ENCODE data around the gene POLR3GL.
A peak's percentile ranks its signal among the peaks of the same experiment; 100 is the strongest.

POLR3GL gene

GRCh38 chr1:145993618-145994390, 29.3 kb downstream of the POLR3GL start:
- TF ChIP-seq TEAD4 (IDR thresholded peaks at IDR 0.05) (no peak), USF1 (IDR thresholded peaks at IDR 0.05) (no peak), CEBPB (IDR thresholded peaks at IDR 0.05) (no peak)

DNA sequence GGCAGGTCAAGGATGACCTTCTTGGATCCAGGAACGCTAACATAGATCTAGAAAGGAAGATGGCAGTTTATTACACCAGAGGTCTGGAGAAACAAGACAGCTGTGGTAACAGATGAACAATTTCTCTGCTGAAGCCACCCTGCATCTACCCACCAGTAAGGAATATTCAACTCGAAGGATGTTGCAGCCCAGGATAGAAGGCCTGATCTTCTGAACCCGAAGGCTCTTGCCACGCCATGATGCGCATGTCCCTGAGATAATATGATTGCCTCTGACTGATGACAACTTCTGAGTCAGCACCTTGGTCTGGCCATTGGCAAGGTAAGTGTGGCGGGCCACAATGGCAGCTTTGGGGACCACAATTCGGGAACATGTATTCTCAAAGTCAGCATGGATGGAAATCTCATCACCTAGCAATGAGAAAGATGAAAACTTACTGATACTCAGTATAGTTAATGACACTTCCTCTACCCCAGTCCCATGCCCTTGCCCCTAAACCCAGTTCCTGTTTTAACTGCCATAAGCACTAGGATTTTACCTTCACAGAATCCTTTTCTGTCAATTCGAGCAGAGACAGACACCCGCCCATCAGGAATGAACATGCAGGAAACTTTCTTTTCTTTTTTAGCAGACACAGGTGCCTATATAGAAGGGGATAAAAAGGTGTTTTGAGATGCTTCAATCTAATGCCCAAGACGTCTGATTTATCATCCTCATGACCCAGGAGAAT, 30.1 kb downstream of the POLR3GL start:
- no peak for TF ChIP-seq TCF12 (IDR thresholded peaks at IDR 0.05; ENCODE audit: low read depth)
- no peak for TF ChIP-seq TEAD4 (IDR thresholded peaks at IDR 0.05)
- TF ChIP-seq TAF1 (IDR thresholded peaks at IDR 0.05; ENCODE audit: low read depth) = no peak
- no peak for TF ChIP-seq NFIC (IDR thresholded peaks at IDR 0.05)

GRCh38 chr1:145995148-145995881, 30.8 kb downstream of the POLR3GL start:
- TF ChIP-seq TAF1 (IDR thresholded peaks at IDR 0.05; ENCODE audit: low read depth) = no peak
- TF ChIP-seq, protein P1, sequence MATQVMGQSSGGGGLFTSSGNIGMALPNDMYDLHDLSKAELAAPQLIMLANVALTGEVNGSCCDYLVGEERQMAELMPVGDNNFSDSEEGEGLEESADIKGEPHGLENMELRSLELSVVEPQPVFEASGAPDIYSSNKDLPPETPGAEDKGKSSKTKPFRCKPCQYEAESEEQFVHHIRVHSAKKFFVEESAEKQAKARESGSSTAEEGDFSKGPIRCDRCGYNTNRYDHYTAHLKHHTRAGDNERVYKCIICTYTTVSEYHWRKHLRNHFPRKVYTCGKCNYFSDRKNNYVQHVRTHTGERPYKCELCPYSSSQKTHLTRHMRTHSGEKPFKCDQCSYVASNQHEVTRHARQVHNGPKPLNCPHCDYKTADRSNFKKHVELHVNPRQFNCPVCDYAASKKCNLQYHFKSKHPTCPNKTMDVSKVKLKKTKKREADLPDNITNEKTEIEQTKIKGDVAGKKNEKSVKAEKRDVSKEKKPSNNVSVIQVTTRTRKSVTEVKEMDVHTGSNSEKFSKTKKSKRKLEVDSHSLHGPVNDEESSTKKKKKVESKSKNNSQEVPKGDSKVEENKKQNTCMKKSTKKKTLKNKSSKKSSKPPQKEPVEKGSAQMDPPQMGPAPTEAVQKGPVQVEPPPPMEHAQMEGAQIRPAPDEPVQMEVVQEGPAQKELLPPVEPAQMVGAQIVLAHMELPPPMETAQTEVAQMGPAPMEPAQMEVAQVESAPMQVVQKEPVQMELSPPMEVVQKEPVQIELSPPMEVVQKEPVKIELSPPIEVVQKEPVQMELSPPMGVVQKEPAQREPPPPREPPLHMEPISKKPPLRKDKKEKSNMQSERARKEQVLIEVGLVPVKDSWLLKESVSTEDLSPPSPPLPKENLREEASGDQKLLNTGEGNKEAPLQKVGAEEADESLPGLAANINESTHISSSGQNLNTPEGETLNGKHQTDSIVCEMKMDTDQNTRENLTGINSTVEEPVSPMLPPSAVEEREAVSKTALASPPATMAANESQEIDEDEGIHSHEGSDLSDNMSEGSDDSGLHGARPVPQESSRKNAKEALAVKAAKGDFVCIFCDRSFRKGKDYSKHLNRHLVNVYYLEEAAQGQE (IDR thresholded peaks at IDR 0.05; ENCODE audit: low read depth) = no peak
- no peak for TF ChIP-seq USF1 (IDR thresholded peaks at IDR 0.05)
- TF ChIP-seq, protein P2, sequence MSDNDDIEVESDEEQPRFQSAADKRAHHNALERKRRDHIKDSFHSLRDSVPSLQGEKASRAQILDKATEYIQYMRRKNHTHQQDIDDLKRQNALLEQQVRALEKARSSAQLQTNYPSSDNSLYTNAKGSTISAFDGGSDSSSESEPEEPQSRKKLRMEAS (IDR thresholded peaks at IDR 0.05) = no peak
- TF ChIP-seq CEBPB (IDR thresholded peaks at IDR 0.05) = no peak
- TF ChIP-seq YY1 (IDR thresholded peaks at IDR 0.05; ENCODE audit: low read depth) = no peak

- TF ChIP-seq, protein P2 (IDR thresholded peaks at IDR 0.05) = no peak
- TF ChIP-seq TAF1 (IDR thresholded peaks at IDR 0.05; ENCODE audit: low read depth) = no peak
- no peak for TF ChIP-seq EGR1 (IDR thresholded peaks at IDR 0.05)
- TF ChIP-seq RAD21 (IDR thresholded peaks at IDR 0.05; ENCODE audit: low read depth) = no peak
- TF ChIP-seq YY1 (IDR thresholded peaks at IDR 0.05; ENCODE audit: low read depth) = no peak
- no peak for TF ChIP-seq ZBTB7A (IDR thresholded peaks at IDR 0.05; ENCODE audit: low read depth)
- no peak for TF ChIP-seq EP300 (IDR thresholded peaks at IDR 0.05; ENCODE audit: borderline replicate concordance)
- TF ChIP-seq TEAD4 (IDR thresholded peaks at IDR 0.05) = no peak
- TF ChIP-seq CREB1 (IDR thresholded peaks at IDR 0.05; ENCODE audit: low read depth) = no peak
- TF ChIP-seq TCF12 (IDR thresholded peaks at IDR 0.05; ENCODE audit: low read depth) = no peak
- no peak for TF ChIP-seq CEBPB (IDR thresholded peaks at IDR 0.05)
- no peak for TF ChIP-seq USF1 (IDR thresholded peaks at IDR 0.05)
- TF ChIP-seq FOXM1 (IDR thresholded peaks at IDR 0.05; ENCODE audit: borderline replicate concordance, low read depth) = no peak
- TF ChIP-seq, protein P1 (IDR thresholded peaks at IDR 0.05; ENCODE audit: low read depth) = no peak
- TF ChIP-seq NFIC (IDR thresholded peaks at IDR 0.05) = no peak
Measured at GRCh38 chr1:145995964-145996432, 31.5 kb downstream of the POLR3GL start.

GRCh38 chr1:145996433-145997015, 32.0 kb downstream of the POLR3GL start, which contains the start of gene TXNIP:
Gene TXNIP, minus strand, starts transcription at chr1:145996579. Its CDS starts 313 bp downstream, at chr1:145996266.
- TF ChIP-seq TEAD4 (IDR thresholded peaks at IDR 0.05) (no peak), CREB1 (IDR thresholded peaks at IDR 0.05; ENCODE audit: low read depth) (no peak; the same call in 1 of the 2 replicates), TAF1 (IDR thresholded peaks at IDR 0.05; ENCODE audit: low read depth) (no peak; the same call in none of the 2 replicates), YY1 (IDR thresholded peaks at IDR 0.05; ENCODE audit: low read depth) (peak; percentile 80), NFIC (IDR thresholded peaks at IDR 0.05) (peak; percentile 84), RAD21 (IDR thresholded peaks at IDR 0.05; ENCODE audit: low read depth) (no peak), ZBTB7A (IDR thresholded peaks at IDR 0.05; ENCODE audit: low read depth) (peak; percentile 56; the same call in 1 of the 2 replicates), FOXM1 (IDR thresholded peaks at IDR 0.05; ENCODE audit: borderline replicate concordance, low read depth) (peak; percentile 86), EGR1 (IDR thresholded peaks at IDR 0.05) (no peak), CEBPB (IDR thresholded peaks at IDR 0.05) (no peak), USF1 (IDR thresholded peaks at IDR 0.05) (peak; percentile 72), TCF12 (IDR thresholded peaks at IDR 0.05; ENCODE audit: low read depth) (peak; percentile 67), EP300 (IDR thresholded peaks at IDR 0.05; ENCODE audit: borderline replicate concordance) (peak; percentile 50; the same call in 1 of the 2 replicates)
- TF ChIP-seq, protein P2 (IDR thresholded peaks at IDR 0.05) = peak; percentile 96
- TF ChIP-seq, protein P1 (IDR thresholded peaks at IDR 0.05; ENCODE audit: low read depth) = no peak
